ENCODE data around the gene MEX3D. TPM values are rescaled to one million over a fixed set of nuclear protein-coding genes. Genes with fewer than 3 reads are reported as not detected.

Gene MEX3D
- total RNA-seq, 1 experiment from 2014 or later: 69.2 TPM

GRCh38 chr19:1560286-1560882 lies 7.7 kb downstream of the MEX3D start (continued):
- TF ChIP-seq CTCF (IDR thresholded peaks at IDR 0.05 in 2 of 3, conservative IDR thresholded peaks at IDR 0.05 in 1 of 3; ENCODE audit: borderline replicate concordance in 1 of 3, insufficient read depth in 1 of 3, low read depth in 2 of 3, low read length in 2 of 3): no peak
- no peak for TF ChIP-seq ELF1 (IDR thresholded peaks at IDR 0.05; ENCODE audit: borderline replicate concordance, low read depth)
- no peak for TF ChIP-seq FOSL1 (IDR thresholded peaks at IDR 0.05; ENCODE audit: low read depth)
- TF ChIP-seq SIN3A (IDR thresholded peaks at IDR 0.05; ENCODE audit: low read depth): no peak
- TF ChIP-seq CBX3 (IDR thresholded peaks at IDR 0.05; ENCODE audit: low read depth): no peak
- no peak for TF ChIP-seq POLR2AphosphoS5 (IDR thresholded peaks at IDR 0.05; ENCODE audit: low read depth, low read length)
- TF ChIP-seq RAD21 (IDR thresholded peaks at IDR 0.05; ENCODE audit: low read depth): no peak

DNA sequence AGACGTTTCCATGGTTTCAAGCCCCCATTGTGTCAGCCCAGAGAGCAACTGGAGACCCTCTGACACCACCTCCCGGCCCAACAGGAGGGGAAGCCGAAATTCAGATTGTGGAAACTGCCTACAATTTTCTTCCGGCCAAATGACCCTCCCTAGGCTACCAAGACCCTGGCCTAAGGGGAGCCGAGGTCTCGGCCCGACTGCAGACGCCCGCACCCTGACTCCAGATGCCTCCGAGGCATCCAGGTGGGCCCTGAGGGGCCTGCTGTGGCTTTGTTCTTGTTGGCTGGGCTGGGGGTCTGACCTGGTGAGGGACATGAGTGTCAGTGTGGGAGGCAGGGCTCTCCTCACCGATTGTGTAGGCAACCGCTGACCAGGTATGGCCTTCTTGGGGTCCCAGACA lies 9.6 kb downstream of the MEX3D start:
- H3K27ac ChIP-seq (ENCODE audit: low read depth, low read length): no peak overlapping the region
- DNase-seq (ENCODE audit: low read depth, low spot score): no peak
- ATAC-seq: no peak
- no peak overlapping the region for H3K9ac ChIP-seq (ENCODE audit: low read length)
- no peak overlapping the region for H3K4me3 ChIP-seq (replicated peaks in 1 of 2; ENCODE audit: low read depth in 1 of 2, low read length in 2 of 2)
- H4K20me1 ChIP-seq (ENCODE audit: insufficient read depth): no peaks in the 10 kb centered on the region
- peaks cover 0 to 9% of the 10 kb centered on the region in 2 experiments; a peak in 1 of 4 replicates for H3K36me3 ChIP-seq (ENCODE audit: control insufficient read depth in 1 of 2, insufficient read depth in 2 of 2, low read length in 2 of 2)
- H3K9me3 ChIP-seq (ENCODE audit: control insufficient read depth in 1 of 2, insufficient read depth in 1 of 2, low read depth in 1 of 2, low read length in 2 of 2): no peaks in the 10 kb centered on the region
- RAD21 ChIA-PET (ENCODE audit: low non-redundant PET in 1 of 2, low total read pairs in 2 of 2, uncharacterized antibody in 2 of 2, unreplicated experiment in 2 of 2): no interaction called here
- no peak overlapping the region for H2AFZ ChIP-seq (ENCODE audit: low read depth, low read length, poor library complexity, severe bottlenecking)
- POLR2A ChIA-PET: interaction anchor here (0.8 kb wide), 1 partner anchor 19 kb away, joined by 3 read pairs; no protein-coding TSS in a partner anchor
- no peak overlapping the region for H3K4me2 ChIP-seq (ENCODE audit: low read length)
- intact Hi-C loops (cut with micrococcal nuclease): no loop called here
- H3K79me2 ChIP-seq (ENCODE audit: insufficient read depth, low read length): peaks cover 40% of the 10 kb centered on the region
- no TSS peak for BruUV-seq (replicated peaks)
- H3K9me2 ChIP-seq (ENCODE audit: insufficient read depth): no peaks in the 10 kb centered on the region
- H3K4me1 ChIP-seq (ENCODE audit: control insufficient read depth in 1 of 2, insufficient read depth in 2 of 2, low read length in 2 of 2): no peaks in the 10 kb centered on the region
- CTCF ChIA-PET: interaction anchor here (0.8 kb wide), 1 partner anchor 12 kb away, joined by 4 read pairs; no protein-coding TSS in a partner anchor
- no peaks in the 10 kb centered on the region for H3K27me3 ChIP-seq (ENCODE audit: insufficient read depth, low read length)
- TF ChIP-seq CBX3 (IDR thresholded peaks at IDR 0.05; ENCODE audit: low read depth) (no peak), RAD21 (IDR thresholded peaks at IDR 0.05; ENCODE audit: low read depth) (no peak), ZNF274 (IDR thresholded peaks at IDR 0.05; ENCODE audit: low read depth, low read length) (no peak), EGR1 (IDR thresholded peaks at IDR 0.05; ENCODE audit: low read depth) (no peak), CTCF (IDR thresholded peaks at IDR 0.05 in 2 of 3, conservative IDR thresholded peaks at IDR 0.05 in 1 of 3; ENCODE audit: borderline replicate concordance in 1 of 3, insufficient read depth in 1 of 3, low read depth in 2 of 3, low read length in 2 of 3) (no peak), POLR2A (IDR thresholded peaks at IDR 0.05; ENCODE audit: borderline replicate concordance, extremely low read depth, insufficient read depth, insufficient read length) (no peak), JUND (IDR thresholded peaks at IDR 0.05) (no peak), ZBTB33 (IDR thresholded peaks at IDR 0.05; ENCODE audit: extremely low read depth, insufficient replicate concordance, low read length) (no peak), CEBPB (IDR thresholded peaks at IDR 0.05; ENCODE audit: low read depth) (no peak), POLR2AphosphoS5 (IDR thresholded peaks at IDR 0.05; ENCODE audit: low read depth, low read length) (no peak), REST (IDR thresholded peaks at IDR 0.05; ENCODE audit: low read depth) (no peak), ELF1 (IDR thresholded peaks at IDR 0.05; ENCODE audit: borderline replicate concordance, low read depth) (no peak)

All from HCT116 (cell line).